Thymus (tissue), 11 donors: ENCODE measurements around the gene METTL6. TPM values are rescaled to one million over a fixed set of nuclear protein-coding genes. Genes with fewer than 3 reads are reported as not detected.
"Not testable (repeated sequence)": the region's sequence is repeated elsewhere in the genome, so short reads cannot be mapped to it uniquely, and the experiment has no call there.

Source experiments
- DNase-seq, 9 donors: peaks; one replicate each; pipeline ENCODE4 v3.0.0-alpha.2; 2013; ENCODE audit warnings: low spot score in 9 of 9, low read depth in 6 of 9, missing footprints in 1 of 9
- H3K27ac ChIP-seq, 2 donors: one replicate each; pipeline ENCODE4 v1.5.1; 2013; ENCODE audit warnings: control low read depth in 1 of 2, low read depth in 1 of 2, low read length in 1 of 2, mild to moderate bottlenecking in 1 of 2, moderate library complexity in 1 of 2
- H3K27me3 ChIP-seq, 2 donors: one replicate each; pipeline ENCODE4 v1.5.1; 2013; ENCODE audit warnings: low read length in 1 of 2; ENCODE audit not compliant: control insufficient read depth in 2 of 2, insufficient read depth in 1 of 2
- H3K36me3 ChIP-seq, 2 donors: one replicate each; pipeline ENCODE4 v1.5.1; 2013; ENCODE audit warnings: low read length in 1 of 2, mild to moderate bottlenecking in 1 of 2, moderate library complexity in 1 of 2; ENCODE audit not compliant: control insufficient read depth in 2 of 2, insufficient read depth in 2 of 2
- H3K4me1 ChIP-seq, 2 donors: one replicate each; pipeline ENCODE4 v1.5.1; 2013; ENCODE audit warnings: low read length in 2 of 2; ENCODE audit not compliant: control insufficient read depth in 2 of 2, insufficient read depth in 2 of 2
- H3K4me3 ChIP-seq, 2 donors: one replicate each; pipeline ENCODE4 v1.5.1; 2013; ENCODE audit warnings: low read length in 2 of 2, control low read depth in 1 of 2, mild to moderate bottlenecking in 1 of 2
- H3K9me3 ChIP-seq, 2 donors: one replicate each; pipeline ENCODE4 v1.5.1; 2013; ENCODE audit warnings: low read length in 1 of 2, mild to moderate bottlenecking in 1 of 2; ENCODE audit not compliant: control insufficient read depth in 2 of 2, insufficient read depth in 1 of 2
- WGBS: extraction: QIAGEN DNeasy Blood & Tissue Kit; methylation state at CpG from one replicate; pipeline ENCODE4 v1.1.7; 2013; 5-methylcytosine and 5-hydroxymethylcytosine counted together
- polyA plus RNA-seq: library from polyadenylated mRNA; stranded (reverse); fragments of 200-250 nt; gene quantifications from one replicate; pipeline ENCODE4 v1.2.3, GENCODE V29; 2013
- total RNA-seq: library from RNA; stranded (reverse); fragments of 120-200 nt; gene quantifications from one replicate; pipeline ENCODE4 v1.2.4, GENCODE V29; 2013
- donor health status: healthy.

The METTL6 gene
- total and polyA plus RNA-seq, 2 donors = 16.7 to 27.0 TPM

GRCh38 chr3:15386654-15386955, 40.7 kb downstream of the METTL6 start:
- H3K4me3 ChIP-seq, H3K36me3 ChIP-seq, DNase-seq, H3K27me3 ChIP-seq, H3K27ac ChIP-seq, H3K9me3 ChIP-seq, H3K4me1 ChIP-seq: not testable (repeated sequence)
- WGBS = 85% methylated on average over 5 of the region's 5 CpGs

GRCh38 chr3:15385901-15386653, 41.3 kb downstream of the METTL6 start:
- H3K4me3 ChIP-seq = no peak overlapping the region
- no peaks in the 10 kb centered on the region for H3K27me3 ChIP-seq
- 100% methylated on average over 1 of the region's 1 CpG for WGBS
- no peaks in the 10 kb centered on the region for H3K9me3 ChIP-seq
- no peaks in the 10 kb centered on the region for H3K36me3 ChIP-seq
- H3K4me1 ChIP-seq = peaks cover 3 to 10% of the 10 kb centered on the region in 2 donors
- DNase-seq = no peak
- no peak overlapping the region for H3K27ac ChIP-seq

GRCh38 chr3:15385238-15385695, 42.1 kb downstream of the METTL6 start:
- H3K36me3 ChIP-seq, H3K27ac ChIP-seq, H3K4me3 ChIP-seq, H3K4me1 ChIP-seq, DNase-seq, H3K9me3 ChIP-seq, H3K27me3 ChIP-seq: not testable (repeated sequence)
- WGBS = 86% methylated on average over 10 of the region's 10 CpGs

- no peak for DNase-seq
- Histone ChIP-seq H3K36me3 (no peaks in the 10 kb centered on the region), H3K27me3 (no peaks in the 10 kb centered on the region), H3K27ac (no peak overlapping the region), H3K9me3 (no peaks in the 10 kb centered on the region), H3K4me1 (peaks cover 3 to 10% of the 10 kb centered on the region in 2 donors), H3K4me3 (no peak overlapping the region)
- WGBS = 93% methylated on average over 4 of the region's 4 CpGs
These were observed 42.7 kb downstream of the METTL6 start for GRCh38 chr3:15384510-15385237.

- H3K27me3 ChIP-seq = no peaks in the 10 kb centered on the region
- peaks cover 0 to 5% of the 10 kb centered on the region in 2 donors for H3K4me1 ChIP-seq
- H3K36me3 ChIP-seq = no peaks in the 10 kb centered on the region
- no peak overlapping the region for H3K27ac ChIP-seq
- WGBS = 94% methylated on average over 3 of the region's 3 CpGs
- DNase-seq = no peak
- no peak overlapping the region for H3K4me3 ChIP-seq
- no peaks in the 10 kb centered on the region for H3K9me3 ChIP-seq
These were observed 44.9 kb downstream of the METTL6 start for GRCh38 chr3:15382405-15382923.

GRCh38 chr3:15380980-15381890, 46.1 kb downstream of the METTL6 start:
- Histone ChIP-seq H3K36me3 (no peaks in the 10 kb centered on the region), H3K27me3 (no peaks in the 10 kb centered on the region), H3K9me3 (no peaks in the 10 kb centered on the region), H3K4me1 (peaks cover 0 to 5% of the 10 kb centered on the region in 2 donors), H3K4me3 (no peak overlapping the region), H3K27ac (no peak overlapping the region)
- no peak for DNase-seq
- WGBS = 95% methylated on average over 6 of the region's 6 CpGs

GRCh38 chr3:15377961-15378791, 49.2 kb downstream of the METTL6 start:
- 31% methylated on average over 16 of the region's 16 CpGs for WGBS

GRCh38 chr3:15375461-15376000, 51.8 kb downstream of the METTL6 start:
- no peak overlapping the region for H3K27ac ChIP-seq
- peaks cover 0 to 5% of the 10 kb centered on the region in 2 donors for H3K4me1 ChIP-seq
- WGBS = 96% methylated on average over 22 of the region's 22 CpGs
- H3K27me3 ChIP-seq = no peaks in the 10 kb centered on the region
- DNase-seq = no peak
- no peaks in the 10 kb centered on the region for H3K9me3 ChIP-seq
- no peaks in the 10 kb centered on the region for H3K36me3 ChIP-seq
- H3K4me3 ChIP-seq = no peak overlapping the region

More at GRCh38 chr3:15377961-15378791, 49.2 kb downstream of the METTL6 start:
- Histone ChIP-seq H3K27ac (peak overlapping the region in 1 of 2 donors; percentile 59), H3K4me3 (no peak overlapping the region), H3K36me3 (no peaks in the 10 kb centered on the region), H3K9me3 (no peaks in the 10 kb centered on the region), H3K4me1 (peaks cover 0 to 5% of the 10 kb centered on the region in 2 donors), H3K27me3 (no peaks in the 10 kb centered on the region)
- peak; percentile 69 to 97 (median 93) for DNase-seq
